A549 (cell line): Measurements from ENCODE around the gene SEMA5B.

Experiments
- CBX2 ChIP-seq: fragments of 200-600 bp; sonication (generic); IDR thresholded peaks from 2 replicates; pipeline ENCODE4 v1.6.1; 2016; ENCODE audit warnings: low read depth, mild to moderate bottlenecking, borderline replicate concordance
- CEBPB ChIP-seq, 2 experiments: fragments of >200 bp in 1 of 2; sonication (Bioruptor Twin) in 1 of 2; formaldehyde crosslinking in 1 of 2; IDR thresholded peaks; 2 replicates each; pipeline ENCODE4 v1.6.1; 2012 to 2016
- CHD2 ChIP-seq: fragments of 150-350 bp; IDR thresholded peaks from 2 replicates; pipeline ENCODE4 v1.6.1; 2014; ENCODE audit warnings: low read length; ENCODE audit not compliant: partially characterized antibody
- CTCF ChIP-seq: fragments of >200 bp; sonication (Bioruptor Twin); formaldehyde crosslinking; IDR thresholded peaks from 3 replicates; pipeline ENCODE4 v1.5.1; 2016
- EP300 ChIP-seq, 2 experiments: fragments of >200 bp; sonication (Bioruptor Twin); formaldehyde crosslinking; IDR thresholded peaks; 2 replicates in 1 of 2; 3 replicates in 1 of 2; pipeline ENCODE4 v1.6.1; 2016 to 2017
- HES2 ChIP-seq: fragments of >200 bp; sonication (Bioruptor Twin); formaldehyde crosslinking; IDR thresholded peaks from 2 replicates; pipeline ENCODE4 v1.6.1; 2016
- MAX ChIP-seq: IDR thresholded peaks from 2 replicates; pipeline ENCODE4 v1.6.1; 2012
- POLR2A ChIP-seq: IDR thresholded peaks from 2 replicates; pipeline ENCODE4 v1.6.1; 2012; ENCODE audit warnings: mild to moderate bottlenecking, low read length
- POLR2AphosphoS2 ChIP-seq: conservative IDR thresholded peaks from 2 replicates; pipeline ENCODE4 v1.6.1; 2012; ENCODE audit warnings: low read length, improper control_type of control experiment, inconsistent platforms
- RAD21 ChIP-seq, 2 experiments: fragments of >200 bp in 1 of 2; sonication (Bioruptor Twin) in 1 of 2; formaldehyde crosslinking in 1 of 2; IDR thresholded peaks in 1 of 2; conservative IDR thresholded peaks in 1 of 2; 2 replicates in 1 of 2; 3 replicates in 1 of 2; pipeline ENCODE4 v1.6.1; 2012 to 2018; ENCODE audit warnings: inconsistent platforms in 1 of 2

- TF ChIP-seq EP300 (IDR thresholded peaks at IDR 0.05) = no peak
- TF ChIP-seq CHD2 = no peak
- no peak for TF ChIP-seq POLR2AphosphoS2
- no peak for TF ChIP-seq RAD21 (conservative IDR thresholded peaks at IDR 0.05 in 1 of 2, IDR thresholded peaks at IDR 0.05 in 1 of 2)
- TF ChIP-seq CTCF = no peak
- TF ChIP-seq CEBPB (IDR thresholded peaks at IDR 0.05) = no peak
- TF ChIP-seq MAX = no peak
- no peak for TF ChIP-seq HES2
- TF ChIP-seq CBX2 = no peak
- no peak for TF ChIP-seq POLR2A
Measured at GRCh38 chr3:122882361-122882947, 145.1 kb downstream of the SEMA5B start.
